Measurements from ENCODE around the gene DNAJC3. TPM values are rescaled to one million over a fixed set of nuclear protein-coding genes. Genes with fewer than 3 reads are reported as not detected.

Gene DNAJC3
- total and polyA plus RNA-seq, 4 donors, result 32.0 to 121 (median 37.1) TPM

GRCh38 chr13:95708391-95708774 lies 31.4 kb downstream of the DNAJC3 start:
- WGBS, result 89% methylated on average over 5 of the region's 5 CpGs
- H3K27ac ChIP-seq (ENCODE audit: low read depth in 1 of 2, low read length in 2 of 2), result no peak overlapping the region
- H3K4me3 ChIP-seq (ENCODE audit: low read depth in 1 of 3, low read length in 3 of 3), result no peak overlapping the region
- no peaks in the 10 kb centered on the region for H3K4me1 ChIP-seq (ENCODE audit: control insufficient read depth in 4 of 4, insufficient read depth in 4 of 4, low read length in 3 of 4)
- DNase-seq (ENCODE audit: low spot score), result no peak
- H3K36me3 ChIP-seq (ENCODE audit: control insufficient read depth in 4 of 4, insufficient read depth in 3 of 4, low read depth in 1 of 4, low read length in 3 of 4), result peaks cover 0 to 15% (median 5%) of the 10 kb centered on the region in 4 donors
- no peak overlapping the region for H3K9ac ChIP-seq (ENCODE audit: low read depth in 1 of 2, low read length in 2 of 2)
- H3K9me3 ChIP-seq (ENCODE audit: control insufficient read depth in 4 of 4, low read length in 3 of 4), result no peaks in the 10 kb centered on the region
- no peaks in the 10 kb centered on the region for H3K27me3 ChIP-seq (ENCODE audit: control insufficient read depth in 4 of 4, insufficient read depth in 4 of 4, low read length in 3 of 4)
- TF ChIP-seq GABPA (IDR thresholded peaks at IDR 0.05 in 1 of 2, conservative IDR thresholded peaks at IDR 0.05 in 1 of 2) (no peak), HNF4G (IDR thresholded peaks at IDR 0.05) (no peak), YY1 (IDR thresholded peaks at IDR 0.05) (no peak), TAF1 (conservative IDR thresholded peaks at IDR 0.05) (no peak), HNF4A (conservative IDR thresholded peaks at IDR 0.05) (no peak)

GRCh38 chr13:95708811-95709500 lies 32.0 kb downstream of the DNAJC3 start:
- H3K4me1 ChIP-seq (ENCODE audit: control insufficient read depth in 4 of 4, insufficient read depth in 4 of 4, low read length in 3 of 4), result no peaks in the 10 kb centered on the region
- H3K27me3 ChIP-seq (ENCODE audit: control insufficient read depth in 4 of 4, insufficient read depth in 4 of 4, low read length in 3 of 4), result no peaks in the 10 kb centered on the region
- H3K4me3 ChIP-seq (ENCODE audit: low read depth in 1 of 3, low read length in 3 of 3), result no peak overlapping the region
- TF ChIP-seq RXRA (IDR thresholded peaks at IDR 0.05) (no peak), RAD21 (IDR thresholded peaks at IDR 0.05) (no peak), NR2F2 (IDR thresholded peaks at IDR 0.05) (no peak), MAX (IDR thresholded peaks at IDR 0.05) (no peak), FOXA1 (IDR thresholded peaks at IDR 0.05) (no peak), GABPA (IDR thresholded peaks at IDR 0.05 in 1 of 2, conservative IDR thresholded peaks at IDR 0.05 in 1 of 2) (no peak), FOXA2 (IDR thresholded peaks at IDR 0.05) (no peak), JUND (IDR thresholded peaks at IDR 0.05) (no peak), EGR1 (IDR thresholded peaks at IDR 0.05; ENCODE audit: low read depth in 2 of 2) (no peak), TAF1 (conservative IDR thresholded peaks at IDR 0.05) (no peak), YY1 (IDR thresholded peaks at IDR 0.05) (no peak), HNF4G (IDR thresholded peaks at IDR 0.05) (no peak), HNF4A (conservative IDR thresholded peaks at IDR 0.05) (no peak)
- TF ChIP-seq, protein P1, sequence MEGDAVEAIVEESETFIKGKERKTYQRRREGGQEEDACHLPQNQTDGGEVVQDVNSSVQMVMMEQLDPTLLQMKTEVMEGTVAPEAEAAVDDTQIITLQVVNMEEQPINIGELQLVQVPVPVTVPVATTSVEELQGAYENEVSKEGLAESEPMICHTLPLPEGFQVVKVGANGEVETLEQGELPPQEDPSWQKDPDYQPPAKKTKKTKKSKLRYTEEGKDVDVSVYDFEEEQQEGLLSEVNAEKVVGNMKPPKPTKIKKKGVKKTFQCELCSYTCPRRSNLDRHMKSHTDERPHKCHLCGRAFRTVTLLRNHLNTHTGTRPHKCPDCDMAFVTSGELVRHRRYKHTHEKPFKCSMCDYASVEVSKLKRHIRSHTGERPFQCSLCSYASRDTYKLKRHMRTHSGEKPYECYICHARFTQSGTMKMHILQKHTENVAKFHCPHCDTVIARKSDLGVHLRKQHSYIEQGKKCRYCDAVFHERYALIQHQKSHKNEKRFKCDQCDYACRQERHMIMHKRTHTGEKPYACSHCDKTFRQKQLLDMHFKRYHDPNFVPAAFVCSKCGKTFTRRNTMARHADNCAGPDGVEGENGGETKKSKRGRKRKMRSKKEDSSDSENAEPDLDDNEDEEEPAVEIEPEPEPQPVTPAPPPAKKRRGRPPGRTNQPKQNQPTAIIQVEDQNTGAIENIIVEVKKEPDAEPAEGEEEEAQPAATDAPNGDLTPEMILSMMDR (IDR thresholded peaks at IDR 0.05; ENCODE audit: low read depth, low read length, missing input control), result no peak
- TF ChIP-seq, protein P2, sequence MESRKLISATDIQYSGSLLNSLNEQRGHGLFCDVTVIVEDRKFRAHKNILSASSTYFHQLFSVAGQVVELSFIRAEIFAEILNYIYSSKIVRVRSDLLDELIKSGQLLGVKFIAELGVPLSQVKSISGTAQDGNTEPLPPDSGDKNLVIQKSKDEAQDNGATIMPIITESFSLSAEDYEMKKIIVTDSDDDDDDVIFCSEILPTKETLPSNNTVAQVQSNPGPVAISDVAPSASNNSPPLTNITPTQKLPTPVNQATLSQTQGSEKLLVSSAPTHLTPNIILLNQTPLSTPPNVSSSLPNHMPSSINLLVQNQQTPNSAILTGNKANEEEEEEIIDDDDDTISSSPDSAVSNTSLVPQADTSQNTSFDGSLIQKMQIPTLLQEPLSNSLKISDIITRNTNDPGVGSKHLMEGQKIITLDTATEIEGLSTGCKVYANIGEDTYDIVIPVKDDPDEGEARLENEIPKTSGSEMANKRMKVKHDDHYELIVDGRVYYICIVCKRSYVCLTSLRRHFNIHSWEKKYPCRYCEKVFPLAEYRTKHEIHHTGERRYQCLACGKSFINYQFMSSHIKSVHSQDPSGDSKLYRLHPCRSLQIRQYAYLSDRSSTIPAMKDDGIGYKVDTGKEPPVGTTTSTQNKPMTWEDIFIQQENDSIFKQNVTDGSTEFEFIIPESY (IDR thresholded peaks at IDR 0.05), result no peak
- TF ChIP-seq, protein P3, sequence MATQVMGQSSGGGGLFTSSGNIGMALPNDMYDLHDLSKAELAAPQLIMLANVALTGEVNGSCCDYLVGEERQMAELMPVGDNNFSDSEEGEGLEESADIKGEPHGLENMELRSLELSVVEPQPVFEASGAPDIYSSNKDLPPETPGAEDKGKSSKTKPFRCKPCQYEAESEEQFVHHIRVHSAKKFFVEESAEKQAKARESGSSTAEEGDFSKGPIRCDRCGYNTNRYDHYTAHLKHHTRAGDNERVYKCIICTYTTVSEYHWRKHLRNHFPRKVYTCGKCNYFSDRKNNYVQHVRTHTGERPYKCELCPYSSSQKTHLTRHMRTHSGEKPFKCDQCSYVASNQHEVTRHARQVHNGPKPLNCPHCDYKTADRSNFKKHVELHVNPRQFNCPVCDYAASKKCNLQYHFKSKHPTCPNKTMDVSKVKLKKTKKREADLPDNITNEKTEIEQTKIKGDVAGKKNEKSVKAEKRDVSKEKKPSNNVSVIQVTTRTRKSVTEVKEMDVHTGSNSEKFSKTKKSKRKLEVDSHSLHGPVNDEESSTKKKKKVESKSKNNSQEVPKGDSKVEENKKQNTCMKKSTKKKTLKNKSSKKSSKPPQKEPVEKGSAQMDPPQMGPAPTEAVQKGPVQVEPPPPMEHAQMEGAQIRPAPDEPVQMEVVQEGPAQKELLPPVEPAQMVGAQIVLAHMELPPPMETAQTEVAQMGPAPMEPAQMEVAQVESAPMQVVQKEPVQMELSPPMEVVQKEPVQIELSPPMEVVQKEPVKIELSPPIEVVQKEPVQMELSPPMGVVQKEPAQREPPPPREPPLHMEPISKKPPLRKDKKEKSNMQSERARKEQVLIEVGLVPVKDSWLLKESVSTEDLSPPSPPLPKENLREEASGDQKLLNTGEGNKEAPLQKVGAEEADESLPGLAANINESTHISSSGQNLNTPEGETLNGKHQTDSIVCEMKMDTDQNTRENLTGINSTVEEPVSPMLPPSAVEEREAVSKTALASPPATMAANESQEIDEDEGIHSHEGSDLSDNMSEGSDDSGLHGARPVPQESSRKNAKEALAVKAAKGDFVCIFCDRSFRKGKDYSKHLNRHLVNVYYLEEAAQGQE (IDR thresholded peaks at IDR 0.05), result no peak
- TF ChIP-seq, protein P4, sequence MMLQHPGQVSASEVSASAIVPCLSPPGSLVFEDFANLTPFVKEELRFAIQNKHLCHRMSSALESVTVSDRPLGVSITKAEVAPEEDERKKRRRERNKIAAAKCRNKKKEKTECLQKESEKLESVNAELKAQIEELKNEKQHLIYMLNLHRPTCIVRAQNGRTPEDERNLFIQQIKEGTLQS (IDR thresholded peaks at IDR 0.05), result no peak
- no peaks in the 10 kb centered on the region for H3K9me3 ChIP-seq (ENCODE audit: control insufficient read depth in 4 of 4, low read length in 3 of 4)
- WGBS, result 94% methylated on average over 4 of the region's 4 CpGs
- H3K27ac ChIP-seq (ENCODE audit: low read depth in 1 of 2, low read length in 2 of 2), result no peak overlapping the region
- no peak for DNase-seq (ENCODE audit: low spot score)
- no peak overlapping the region for H3K9ac ChIP-seq (ENCODE audit: low read depth in 1 of 2, low read length in 2 of 2)
- H3K36me3 ChIP-seq (ENCODE audit: control insufficient read depth in 4 of 4, insufficient read depth in 3 of 4, low read depth in 1 of 4, low read length in 3 of 4), result peaks cover 0 to 17% (median 7%) of the 10 kb centered on the region in 4 donors

All from liver (tissue), 9 donors.